ENCODE measurements around the gene KLF3. TPM values are rescaled to one million over a fixed set of nuclear protein-coding genes. Genes with fewer than 3 reads are reported as not detected.

KLF3 gene
- total and polyA plus RNA-seq, 2 of the 8 experiments (the other 6 are each of a cell fraction or from before 2014, with no cell fraction given), result 8.0 to 14.9 TPM

DNA sequence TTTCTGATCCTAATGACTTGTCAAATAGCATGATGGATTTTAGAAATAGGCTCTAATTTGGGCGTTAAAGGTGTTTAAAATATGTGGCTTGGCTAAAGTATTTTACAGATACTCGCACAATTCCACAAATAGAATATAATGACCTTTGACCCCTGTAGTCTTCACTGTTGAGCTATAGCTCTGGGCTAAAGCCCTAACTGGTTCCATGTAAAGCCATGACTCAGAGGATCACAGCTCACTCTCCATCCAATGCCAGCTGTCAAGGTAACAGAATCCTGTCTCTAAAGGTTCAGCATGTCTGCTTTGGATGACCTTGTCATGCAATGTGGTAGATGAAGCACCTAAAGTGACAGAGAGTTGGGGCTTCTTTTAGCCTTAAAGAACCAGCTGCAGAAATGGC is 76.3 kb downstream of the KLF3 start:
- H3K23ac ChIP-seq (ENCODE audit: insufficient read length), result no peak overlapping the region
- FAIRE-seq, result no peak
- TF ChIP-seq POU5F1 (IDR thresholded peaks at IDR 0.05; ENCODE audit: low read depth, low read length) (no peak), NANOG (IDR thresholded peaks at IDR 0.05; ENCODE audit: insufficient read depth, low read depth, low read length, poor library complexity, severe bottlenecking) (no peak), RAD21 (IDR thresholded peaks at IDR 0.05 in 1 of 2, conservative IDR thresholded peaks at IDR 0.05 in 1 of 2; ENCODE audit: low read depth in 2 of 2, low read length in 2 of 2) (no peak), GTF2F1 (IDR thresholded peaks at IDR 0.05; ENCODE audit: borderline replicate concordance, low read depth, low read length) (no peak), TAF7 (optimal IDR thresholded peaks at IDR 0.05; ENCODE audit: borderline replicate concordance, low read depth, low read length) (no peak), SP1 (IDR thresholded peaks at IDR 0.05; ENCODE audit: low read depth, low read length) (no peak), HDAC6 (IDR thresholded peaks at IDR 0.05; ENCODE audit: low read depth, low read length) (no peak), JUN (IDR thresholded peaks at IDR 0.05; ENCODE audit: low read depth, low read length) (no peak)
- TF ChIP-seq, protein P1, sequence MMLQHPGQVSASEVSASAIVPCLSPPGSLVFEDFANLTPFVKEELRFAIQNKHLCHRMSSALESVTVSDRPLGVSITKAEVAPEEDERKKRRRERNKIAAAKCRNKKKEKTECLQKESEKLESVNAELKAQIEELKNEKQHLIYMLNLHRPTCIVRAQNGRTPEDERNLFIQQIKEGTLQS (IDR thresholded peaks at IDR 0.05; ENCODE audit: insufficient read depth, low read depth, low read length), result no peak
- TF ChIP-seq, protein P2, sequence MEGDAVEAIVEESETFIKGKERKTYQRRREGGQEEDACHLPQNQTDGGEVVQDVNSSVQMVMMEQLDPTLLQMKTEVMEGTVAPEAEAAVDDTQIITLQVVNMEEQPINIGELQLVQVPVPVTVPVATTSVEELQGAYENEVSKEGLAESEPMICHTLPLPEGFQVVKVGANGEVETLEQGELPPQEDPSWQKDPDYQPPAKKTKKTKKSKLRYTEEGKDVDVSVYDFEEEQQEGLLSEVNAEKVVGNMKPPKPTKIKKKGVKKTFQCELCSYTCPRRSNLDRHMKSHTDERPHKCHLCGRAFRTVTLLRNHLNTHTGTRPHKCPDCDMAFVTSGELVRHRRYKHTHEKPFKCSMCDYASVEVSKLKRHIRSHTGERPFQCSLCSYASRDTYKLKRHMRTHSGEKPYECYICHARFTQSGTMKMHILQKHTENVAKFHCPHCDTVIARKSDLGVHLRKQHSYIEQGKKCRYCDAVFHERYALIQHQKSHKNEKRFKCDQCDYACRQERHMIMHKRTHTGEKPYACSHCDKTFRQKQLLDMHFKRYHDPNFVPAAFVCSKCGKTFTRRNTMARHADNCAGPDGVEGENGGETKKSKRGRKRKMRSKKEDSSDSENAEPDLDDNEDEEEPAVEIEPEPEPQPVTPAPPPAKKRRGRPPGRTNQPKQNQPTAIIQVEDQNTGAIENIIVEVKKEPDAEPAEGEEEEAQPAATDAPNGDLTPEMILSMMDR (IDR thresholded peaks at IDR 0.05; ENCODE audit: control extremely low read depth in 1 of 3, insufficient read depth in 1 of 3, low read depth in 1 of 3, low read length in 3 of 3), result no peak

More for the DNA sequence above, 76.3 kb downstream of the KLF3 start:
- no peak overlapping the region for H2BK20ac ChIP-seq (ENCODE audit: low read length)
- H3K56ac ChIP-seq (replicated peaks; ENCODE audit: insufficient read length, low read depth, low read length), result no peak overlapping the region
- H3K18ac ChIP-seq (ENCODE audit: extremely low read depth, low read length), result no peak overlapping the region
- no peaks in the 10 kb centered on the region for H3K23me2 ChIP-seq (ENCODE audit: low read depth, low read length)
- H3K9me3 ChIP-seq (ENCODE audit: insufficient read depth in 2 of 2, low read depth in 1 of 2, low read length in 1 of 2), result no peaks in the 10 kb centered on the region
- WGBS, 2 experiments (ENCODE audit: extremely low coverage in 1 of 2, insufficient coverage in 1 of 2, insufficient read length in 1 of 2, insufficient replicate concordance in 2 of 2, low coverage in 1 of 2, low lambda C conversion rate in 2 of 2, missing lambda C conversion rate in 1 of 2), result 86% methylated on average over 2 of the region's 2 CpGs; no CpG with 5 or more reads in 1 of the 2 experiments
- H2BK5ac ChIP-seq (ENCODE audit: low read depth, low read length), result no peak overlapping the region
- H4K8ac ChIP-seq (ENCODE audit: extremely low read depth, insufficient read depth, low read length), result no peak overlapping the region
- H2BK120ac ChIP-seq (replicated peaks; ENCODE audit: low read depth, low read length), result no peak overlapping the region
- H3K9ac ChIP-seq (replicated peaks in 1 of 4; ENCODE audit: extremely low read depth in 1 of 4, low read depth in 3 of 4, low read length in 3 of 4), result no peak overlapping the region
- H4K5ac ChIP-seq (ENCODE audit: insufficient read length, low read depth, low read length), result no peak overlapping the region
- H3K4me2 ChIP-seq (ENCODE audit: insufficient read depth in 1 of 2, low read depth in 2 of 2, low read length in 2 of 2), result no peak overlapping the region
- H2BK15ac ChIP-seq (ENCODE audit: low read length), result no peak overlapping the region
- H3K27ac ChIP-seq (ENCODE audit: low read depth, low read length), result no peak overlapping the region
- ChIA-PET POLR2A (ENCODE audit: partially characterized antibody) (no interaction called here), CTCF (ENCODE audit: partially characterized antibody) (interaction anchor here (1.0 to 5.2 kb wide), 6 partner anchors 9 to 565 kb away, joined by 3 to 22 read pairs (median 4); no protein-coding TSS in a partner anchor)
- H2AFZ ChIP-seq (ENCODE audit: low read length), result no peak overlapping the region
- H3K14ac ChIP-seq (ENCODE audit: insufficient read length), result no peak overlapping the region
- no peaks in the 10 kb centered on the region for H3K27me3 ChIP-seq (replicated peaks in 1 of 4; ENCODE audit: control insufficient read depth in 3 of 4, extremely low read depth in 1 of 4, insufficient read depth in 3 of 4, low read length in 3 of 4)
- H2AK5ac ChIP-seq (ENCODE audit: low read depth, low read length), result no peak overlapping the region
- H3K4me3 ChIP-seq (ENCODE audit: extremely low read depth in 1 of 4, insufficient read depth in 2 of 4, low read depth in 3 of 4, low read length in 4 of 4), result no peak overlapping the region
- H3K79me2 ChIP-seq (ENCODE audit: control insufficient read depth in 1 of 2, insufficient read depth in 2 of 2, low read length in 2 of 2), result no peaks in the 10 kb centered on the region
- no peak overlapping the region for H2BK12ac ChIP-seq (ENCODE audit: low read depth, low read length)
- no peaks in the 10 kb centered on the region for H4K20me1 ChIP-seq (replicated peaks in 1 of 2; ENCODE audit: control insufficient read depth in 1 of 2, insufficient read depth in 2 of 2, low read length in 2 of 2)
- no peaks in the 10 kb centered on the region for H3K4me1 ChIP-seq (replicated peaks in 1 of 4; ENCODE audit: control insufficient read depth in 3 of 4, insufficient read depth in 4 of 4, low read length in 3 of 4)
- no peaks in the 10 kb centered on the region for H3K79me1 ChIP-seq (ENCODE audit: low read depth, low read length)
- DNase-seq (ENCODE audit: low read depth in 1 of 2, low spot score in 2 of 2), result no peak
- H4K91ac ChIP-seq (replicated peaks; ENCODE audit: insufficient read length, low read length), result no peak overlapping the region
- H3K36me3 ChIP-seq (ENCODE audit: control insufficient read depth in 2 of 4, insufficient read depth in 4 of 4, low read length in 3 of 4), result no peaks in the 10 kb centered on the region
- H3K4ac ChIP-seq (replicated peaks; ENCODE audit: insufficient read length, low read depth, low read length), result no peak overlapping the region
